GM18519 (cell line): ENCODE measurements around the gene AMHR2.
A peak's percentile ranks its signal among the peaks of the same experiment; 100 is the strongest.
"Not testable (repeated sequence)": the region's sequence is repeated elsewhere in the genome, so short reads cannot be mapped to it uniquely, and the experiment has no call there.

ENCODE experiments used
- ATAC-seq: cut with Tn5 transposase; IDR thresholded peaks from one replicate; pipeline ENCODE4 v1.9.1; 2021; ENCODE audit warnings: mild to moderate bottlenecking, moderate library complexity; ENCODE audit not compliant: unreplicated experiment, low FRiP score

The AMHR2 gene

GRCh38 chr12:53423597-53423996 is at the start of gene AMHR2:
AMHR2 (plus strand) TSS chr12:53423855; CDS start chr12:53423935, 80 bp downstream.
- ATAC-seq: no peak

DNA sequence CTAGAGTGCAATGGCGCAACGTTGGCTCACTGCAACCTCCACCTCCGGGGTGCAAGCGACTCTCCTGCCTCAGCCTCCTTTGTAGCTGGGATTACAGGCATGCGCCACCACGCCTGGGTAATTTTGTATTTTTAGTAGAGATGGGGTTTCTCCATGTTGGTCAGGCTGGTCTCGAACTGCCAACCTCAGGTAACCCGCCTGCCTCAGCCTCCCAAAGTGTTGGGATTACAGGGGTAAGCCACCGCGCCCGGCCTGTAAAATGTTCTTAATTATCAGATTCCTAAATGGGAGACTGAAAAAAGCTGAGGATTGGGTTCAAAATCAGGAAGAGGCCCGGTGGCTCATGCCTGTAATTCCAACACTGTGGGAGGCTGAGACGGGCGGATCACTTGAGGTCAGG is 49.4 kb upstream of the AMHR2 start:
- not testable (repeated sequence) for ATAC-seq

GRCh38 chr12:53376747-53377146 is 46.9 kb upstream of the AMHR2 start:
- no peak for ATAC-seq

- ATAC-seq: no peak
Observed at GRCh38 chr12:53378222-53378621, 45.4 kb upstream of the AMHR2 start.

- ATAC-seq: no peak
Observed at GRCh38 chr12:53378724-53379388, 44.8 kb upstream of the AMHR2 start.

DNA sequence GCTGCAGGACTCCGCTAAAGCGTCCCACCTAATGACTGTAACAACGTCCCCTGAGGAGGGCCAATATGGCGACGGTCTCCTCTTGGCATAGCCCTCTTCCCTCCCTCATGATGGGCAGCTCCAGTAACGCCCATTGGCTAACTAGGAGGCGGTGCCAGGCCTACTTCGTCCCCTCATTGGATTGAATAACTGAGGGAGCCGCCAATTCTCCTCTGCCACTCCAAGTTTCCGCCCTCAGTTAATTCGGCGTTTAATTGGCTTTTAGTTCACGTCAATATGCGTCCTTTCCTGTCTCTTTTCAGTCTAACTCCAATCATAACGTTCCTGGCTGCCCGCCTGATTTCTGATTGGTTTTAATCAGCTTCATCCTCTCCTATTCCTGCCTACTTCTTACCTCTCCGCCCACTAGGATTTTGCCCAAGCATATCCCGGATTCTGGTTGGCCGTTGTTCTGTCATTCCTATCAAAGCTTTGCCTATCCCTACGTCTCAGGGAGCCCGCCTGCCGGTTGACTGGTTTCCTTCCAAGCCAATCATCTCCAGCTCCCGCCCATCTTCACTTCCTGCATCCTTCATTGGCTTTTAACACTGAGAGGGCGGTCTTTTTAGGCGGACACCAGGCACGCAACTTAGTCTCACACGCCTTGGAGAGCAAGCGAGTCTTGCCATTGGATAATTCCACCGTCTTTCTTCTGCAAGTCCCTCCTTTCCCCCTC is 44.1 kb upstream of the AMHR2 start:
- ATAC-seq: peak; percentile 53

DNA sequence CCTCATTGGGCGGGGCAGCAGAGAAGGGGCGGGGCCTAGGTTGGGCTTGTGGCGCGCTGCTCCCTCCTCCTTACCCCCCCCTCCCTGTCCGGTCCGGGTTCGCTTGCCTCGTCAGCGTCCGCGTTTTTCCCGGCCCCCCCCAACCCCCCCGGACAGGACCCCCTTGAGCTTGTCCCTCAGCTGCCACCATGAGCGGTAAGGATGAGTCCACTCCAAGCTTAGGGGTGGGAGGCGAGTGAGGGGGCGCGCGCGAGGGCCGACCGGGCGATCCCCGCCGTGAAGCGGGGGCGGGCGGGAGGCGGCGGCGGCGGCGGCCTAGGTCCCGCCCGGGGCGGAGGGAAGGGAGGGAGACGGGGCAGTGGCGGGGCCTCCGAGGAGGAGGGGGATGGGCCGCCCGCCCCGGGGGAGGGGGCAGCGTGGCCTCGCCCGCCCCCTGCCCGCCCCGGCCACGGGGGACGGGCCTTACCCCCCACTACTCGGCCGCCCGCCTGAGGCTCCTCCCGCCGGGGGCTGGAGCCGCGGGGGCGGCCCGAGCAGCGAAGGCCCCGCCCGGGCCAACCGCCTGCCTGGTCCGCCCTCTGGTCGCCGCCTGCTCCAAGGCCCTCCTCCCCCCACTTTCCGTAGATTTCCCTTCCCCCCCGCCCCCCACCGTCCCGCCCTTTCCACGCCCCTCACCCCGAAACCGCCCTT is 43.4 kb upstream of the AMHR2 start, which contains the start of gene SP1:
Gene SP1, plus strand, starts transcription at position 73 of the 690 bp plus-strand sequence. Its CDS starts 116 bp downstream, at position 189.
- peak; percentile 30 for ATAC-seq

- ATAC-seq: no peak
Observed at GRCh38 chr12:53380794-53381730, 42.6 kb upstream of the AMHR2 start.

GRCh38 chr12:53381731-53382630 is 41.7 kb upstream of the AMHR2 start:
- ATAC-seq: no peak

- ATAC-seq: no peak
Observed at GRCh38 chr12:53383258-53383657, 40.4 kb upstream of the AMHR2 start.

- ATAC-seq: not testable (repeated sequence)
Observed at GRCh38 chr12:53386381-53386780, 37.3 kb upstream of the AMHR2 start.

- no peak for ATAC-seq
Observed at GRCh38 chr12:53388932-53389331, 34.7 kb upstream of the AMHR2 start.

- no peak for ATAC-seq
Observed at GRCh38 chr12:53389702-53390101, 34.0 kb upstream of the AMHR2 start.

GRCh38 chr12:53391724-53392123 is 31.9 kb upstream of the AMHR2 start:
- no peak for ATAC-seq

DNA sequence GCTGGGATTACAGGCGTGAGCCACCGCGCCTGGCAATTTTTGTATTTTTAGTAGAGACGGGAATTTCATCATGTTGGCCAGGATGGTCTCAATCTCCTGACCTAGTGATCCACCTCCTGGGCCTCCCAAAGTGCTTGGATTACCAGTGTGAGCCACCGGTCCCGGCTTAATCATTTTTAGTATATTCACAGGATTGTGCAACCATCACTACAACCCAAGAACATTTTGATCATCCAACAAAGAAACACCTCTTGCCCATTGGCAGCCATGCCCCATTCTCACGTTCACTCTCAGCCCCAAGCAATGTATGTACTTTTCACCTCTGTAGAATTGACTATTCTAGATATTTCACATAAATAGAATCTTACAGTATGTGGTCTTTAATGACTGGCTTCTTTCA is 23.8 kb upstream of the AMHR2 start:
- ATAC-seq: no peak

DNA sequence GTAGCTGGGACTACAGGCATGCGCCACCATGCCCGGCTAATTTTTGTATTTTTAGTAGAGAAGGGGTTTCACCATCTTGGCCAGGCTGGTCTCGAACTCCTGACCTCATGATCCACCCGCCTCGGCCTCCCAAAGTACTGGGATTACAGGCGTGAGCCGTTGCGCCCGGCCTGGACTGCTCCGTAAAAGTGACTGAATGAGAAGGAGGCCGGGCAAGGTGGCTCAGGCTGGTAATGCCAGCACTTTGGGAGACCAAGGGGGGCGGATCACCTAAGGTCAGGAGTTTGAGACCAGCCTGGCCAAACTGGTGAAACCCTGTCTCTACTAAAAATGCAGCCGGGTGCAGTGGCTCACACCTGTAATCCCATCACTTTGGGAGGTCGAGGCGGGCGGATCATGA is 21.3 kb upstream of the AMHR2 start:
- ATAC-seq: not testable (repeated sequence)

GRCh38 chr12:53402871-53403270 is 20.8 kb upstream of the AMHR2 start:
- no peak for ATAC-seq

GRCh38 chr12:53410951-53411350 is 12.7 kb upstream of the AMHR2 start:
- ATAC-seq: no peak

- ATAC-seq: no peak
Observed at GRCh38 chr12:53413485-53414204, 10.0 kb upstream of the AMHR2 start.
